GM21737 (cell line): Measurements from ENCODE around the gene KIF4A.
"Not testable (repeated sequence)": the region's sequence is repeated elsewhere in the genome, so short reads cannot be mapped to it uniquely, and the experiment has no call there.

Source experiments
- ATAC-seq: cut with Tn5 transposase; IDR thresholded peaks from one replicate; pipeline ENCODE4 v1.9.1; 2021; ENCODE audit warnings: mild to moderate bottlenecking, moderate library complexity; ENCODE audit not compliant: unreplicated experiment

Gene KIF4A

DNA sequence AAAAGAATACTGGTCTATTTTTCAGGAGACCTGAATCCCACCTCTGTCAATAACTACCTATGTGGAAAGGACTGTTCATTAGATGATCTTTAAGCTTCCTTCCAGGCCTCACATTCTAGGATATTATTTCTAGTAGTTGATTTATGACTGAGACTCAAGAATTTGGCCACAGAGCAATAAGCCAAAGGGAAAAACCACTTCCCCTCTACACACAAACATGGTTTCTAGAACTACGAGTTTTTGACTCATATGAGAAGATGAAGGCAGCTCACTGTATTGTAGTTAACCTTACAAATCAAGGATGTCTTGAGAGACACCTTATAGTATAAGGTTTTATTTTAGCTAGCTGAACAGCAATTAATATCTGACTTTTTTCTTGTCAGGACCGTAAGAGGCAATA is 96.3 kb downstream of the KIF4A start:
- no peak for ATAC-seq

DNA sequence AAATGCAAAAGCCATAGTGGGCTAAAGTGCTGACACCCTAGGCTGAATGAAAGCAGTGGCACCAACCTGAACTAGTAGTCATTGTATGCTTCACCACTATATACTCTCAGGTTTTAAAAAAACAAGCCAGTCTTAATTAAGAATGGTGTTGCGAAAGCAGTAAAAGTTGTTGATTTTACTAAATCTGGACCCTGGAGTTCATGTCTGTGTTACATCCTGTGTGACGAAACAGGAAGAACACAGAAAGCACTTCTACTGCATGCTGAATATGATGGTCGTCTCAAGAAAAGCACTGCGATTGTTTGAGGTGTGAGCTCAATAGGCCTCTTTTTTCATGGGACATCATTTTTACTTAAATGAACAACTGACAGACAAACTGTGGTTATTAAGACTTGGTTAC is 109.0 kb downstream of the KIF4A start:
- no peak for ATAC-seq

DNA sequence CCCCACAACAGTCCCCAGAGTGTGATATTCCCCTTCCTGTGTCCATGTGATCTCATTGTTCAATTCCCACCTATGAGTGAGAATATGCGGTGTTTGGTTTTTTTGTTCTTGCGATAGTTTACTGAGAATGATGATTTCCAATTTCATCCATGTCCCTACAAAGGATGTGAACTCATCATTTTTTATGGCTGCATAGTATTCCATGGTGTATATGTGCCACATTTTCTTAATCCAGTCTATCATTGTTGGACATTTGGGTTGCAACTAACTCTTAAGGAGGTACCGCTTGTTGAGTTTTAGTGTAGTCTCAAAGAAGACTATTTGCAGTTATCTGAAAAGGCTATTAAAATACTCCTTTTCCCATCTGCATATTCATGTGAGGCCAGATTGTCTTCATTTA is 110.3 kb downstream of the KIF4A start:
- ATAC-seq, result not testable (repeated sequence)

DNA sequence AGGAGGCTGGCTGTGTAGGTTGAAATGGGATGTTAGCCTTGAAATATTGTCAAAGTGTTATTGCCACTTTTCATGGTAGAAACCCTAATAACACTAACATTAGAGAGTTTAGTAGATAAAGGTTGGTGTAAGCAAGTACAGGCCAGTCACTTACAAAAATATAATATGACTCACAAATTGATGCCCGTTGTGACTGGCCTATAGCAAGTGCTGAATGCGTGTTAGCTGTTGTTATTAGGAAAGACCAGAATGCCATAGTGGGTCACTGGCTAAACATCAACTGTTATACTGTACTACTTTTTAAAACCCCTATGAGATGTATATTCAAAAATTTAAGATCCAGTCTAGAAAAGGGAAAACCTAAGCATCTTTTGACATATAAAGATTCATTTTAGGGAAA is 112.8 kb downstream of the KIF4A start:
- ATAC-seq, result no peak

DNA sequence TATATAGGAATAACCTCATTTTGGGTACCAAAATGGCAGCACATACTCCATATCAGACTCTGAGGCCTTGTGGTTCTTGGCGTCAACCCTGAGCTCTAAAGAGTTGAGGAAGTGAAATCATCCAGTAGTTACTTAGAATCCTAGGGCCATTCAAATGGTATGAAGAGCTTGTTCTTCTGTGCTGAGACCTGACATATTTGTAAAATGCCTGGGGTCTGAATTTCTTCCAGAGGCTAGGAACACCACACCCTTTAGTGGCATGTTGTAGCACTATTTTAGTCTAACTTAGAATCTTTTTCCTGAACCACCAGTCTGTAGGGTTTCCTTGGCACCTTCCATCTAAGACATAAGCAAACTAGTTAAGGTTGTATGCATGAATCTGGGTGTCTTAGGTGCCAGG is 115.1 kb downstream of the KIF4A start:
- ATAC-seq, result no peak

DNA sequence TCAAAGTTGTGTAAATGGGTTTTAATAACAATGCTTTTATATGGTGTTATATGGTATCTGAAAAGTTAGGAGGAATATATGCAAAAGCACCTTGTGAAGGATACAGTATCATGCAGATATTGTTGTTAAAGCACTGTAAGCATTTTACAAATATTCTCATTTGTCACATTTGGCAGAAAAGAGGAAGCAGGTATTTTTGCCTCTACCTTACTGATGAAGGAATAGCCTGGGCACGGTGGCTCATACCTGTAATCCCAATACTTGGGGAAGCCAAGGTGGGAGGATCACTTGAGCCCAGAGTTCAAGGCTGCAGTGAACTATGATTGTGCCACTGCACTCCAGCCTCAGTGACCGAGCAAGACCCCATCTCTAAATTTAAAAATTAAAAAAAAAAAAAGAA is 121.0 kb downstream of the KIF4A start:
- ATAC-seq, result no peak

DNA sequence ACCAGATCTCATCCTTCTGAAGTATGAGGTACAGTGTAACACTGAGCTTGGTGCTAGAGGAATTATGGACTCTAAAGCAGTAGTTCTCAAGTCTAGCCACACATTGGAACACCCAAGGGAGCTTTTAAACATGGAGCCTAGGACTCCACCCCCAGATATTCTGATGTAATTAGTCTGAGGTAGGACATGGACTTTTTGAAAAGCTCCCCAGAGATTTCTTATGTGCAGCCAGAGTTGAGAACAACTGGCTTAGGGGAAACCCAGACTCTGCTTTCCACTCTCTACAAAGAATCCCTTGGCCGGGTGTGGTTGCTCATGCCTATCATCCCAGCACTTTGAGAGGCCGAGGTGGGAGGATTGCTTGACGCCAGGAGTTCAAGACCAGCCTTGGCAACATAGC is 121.6 kb downstream of the KIF4A start:
- no peak for ATAC-seq

DNA sequence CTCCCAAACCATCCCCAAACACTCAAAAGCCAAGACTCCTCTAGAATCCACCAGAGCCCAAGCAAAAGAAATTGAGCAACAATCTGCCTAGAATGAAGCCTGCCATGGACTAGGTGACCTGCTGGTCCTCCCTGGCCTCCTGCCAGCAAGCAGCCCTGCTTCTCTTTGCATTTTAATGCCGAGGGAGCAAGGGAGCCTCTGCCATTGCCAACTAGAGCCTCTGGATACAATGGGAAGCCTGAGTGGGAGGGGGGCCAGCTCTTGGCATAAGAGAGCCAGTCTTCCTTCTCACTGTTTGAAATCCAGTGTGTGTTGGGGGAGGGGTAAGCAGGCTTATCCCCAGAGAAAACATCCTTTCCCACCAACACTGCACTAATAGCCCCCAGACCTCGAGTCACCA is 131.7 kb downstream of the KIF4A start:
- no peak for ATAC-seq

DNA sequence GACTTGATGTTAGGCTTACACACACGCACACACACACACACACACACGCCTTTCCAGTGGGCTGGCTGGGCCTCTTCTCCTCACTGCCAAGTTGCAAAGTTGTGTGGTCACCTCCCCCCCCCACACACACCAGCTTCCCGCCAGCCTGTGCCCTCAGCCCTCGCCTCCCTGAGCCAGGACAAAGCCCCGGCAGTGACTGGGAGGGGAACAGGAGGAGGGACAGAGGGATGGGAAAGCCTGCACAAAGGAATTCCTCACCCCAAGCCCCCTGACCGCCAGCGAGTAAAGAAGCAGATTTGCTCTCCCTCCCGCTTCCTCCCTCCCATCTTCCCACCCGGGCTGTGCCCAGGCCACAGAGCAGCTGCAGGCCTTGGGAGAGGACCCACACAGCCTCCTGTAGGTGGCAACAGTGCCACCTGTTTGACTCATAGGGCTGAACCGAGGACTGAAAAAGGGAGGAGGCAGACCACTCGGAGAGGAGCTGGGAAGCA is 133.0 kb downstream of the KIF4A start, which contains the start of gene GDPD2:
TSS of gene GDPD2 (plus strand) at position 464 of the 491 bp plus-strand sequence. CDS start 1,671 bp downstream, outside the sequence.
- no peak for ATAC-seq

DNA sequence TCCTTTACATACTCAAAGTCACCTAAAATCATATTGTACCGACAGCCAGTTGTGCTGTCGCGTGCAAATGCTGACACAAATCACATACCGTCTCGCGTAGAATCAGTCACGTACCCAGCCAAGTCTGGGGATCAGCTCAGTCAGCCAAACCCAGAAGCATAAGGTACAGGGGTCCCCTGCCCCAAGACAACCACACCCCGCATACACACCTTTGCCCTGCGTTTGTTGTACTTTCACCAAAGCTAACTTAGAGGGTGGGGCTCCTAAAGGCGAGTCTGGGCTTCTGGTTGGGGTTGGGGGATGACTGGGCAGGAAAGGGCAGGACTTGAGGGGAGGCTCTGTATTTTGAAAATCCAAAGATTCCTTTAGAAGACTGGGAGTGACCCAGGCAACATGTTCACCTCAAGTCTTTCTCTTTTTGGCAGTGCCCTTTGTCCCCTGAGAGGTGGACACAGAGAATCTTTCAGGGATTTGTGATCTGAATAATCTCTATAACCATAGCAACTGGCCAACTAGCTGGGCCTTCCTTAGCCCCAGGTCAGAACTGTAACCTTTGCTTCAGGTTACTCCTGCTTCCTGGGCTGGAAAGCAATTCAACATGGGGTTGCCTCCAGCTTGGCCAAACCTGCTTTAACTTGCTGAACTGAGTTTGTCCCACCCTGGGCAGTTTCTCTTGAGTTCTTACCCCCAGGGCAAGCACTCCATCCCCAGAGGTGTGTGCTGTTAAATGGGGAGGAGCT is 134.2 kb downstream of the KIF4A start:
- ATAC-seq, result no peak

DNA sequence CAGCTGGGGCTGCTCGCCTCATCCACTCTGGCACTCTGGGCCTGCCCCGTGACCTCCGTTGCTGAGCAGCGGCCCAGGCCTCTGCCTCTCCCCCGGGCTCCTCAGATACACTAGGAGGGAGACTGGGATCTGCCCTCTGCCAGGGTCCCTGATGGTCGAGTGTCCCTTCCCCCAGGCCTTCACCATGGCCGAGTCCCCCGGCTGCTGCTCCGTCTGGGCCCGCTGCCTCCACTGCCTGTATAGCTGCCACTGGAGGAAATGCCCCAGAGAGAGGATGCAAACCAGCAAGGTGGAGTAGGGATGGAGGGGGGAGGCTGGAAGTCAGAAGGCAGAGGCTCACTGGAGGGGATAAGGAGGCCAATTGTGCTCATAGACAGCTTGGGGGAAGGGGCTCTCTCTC is 134.9 kb downstream of the KIF4A start:
- ATAC-seq, result no peak

DNA sequence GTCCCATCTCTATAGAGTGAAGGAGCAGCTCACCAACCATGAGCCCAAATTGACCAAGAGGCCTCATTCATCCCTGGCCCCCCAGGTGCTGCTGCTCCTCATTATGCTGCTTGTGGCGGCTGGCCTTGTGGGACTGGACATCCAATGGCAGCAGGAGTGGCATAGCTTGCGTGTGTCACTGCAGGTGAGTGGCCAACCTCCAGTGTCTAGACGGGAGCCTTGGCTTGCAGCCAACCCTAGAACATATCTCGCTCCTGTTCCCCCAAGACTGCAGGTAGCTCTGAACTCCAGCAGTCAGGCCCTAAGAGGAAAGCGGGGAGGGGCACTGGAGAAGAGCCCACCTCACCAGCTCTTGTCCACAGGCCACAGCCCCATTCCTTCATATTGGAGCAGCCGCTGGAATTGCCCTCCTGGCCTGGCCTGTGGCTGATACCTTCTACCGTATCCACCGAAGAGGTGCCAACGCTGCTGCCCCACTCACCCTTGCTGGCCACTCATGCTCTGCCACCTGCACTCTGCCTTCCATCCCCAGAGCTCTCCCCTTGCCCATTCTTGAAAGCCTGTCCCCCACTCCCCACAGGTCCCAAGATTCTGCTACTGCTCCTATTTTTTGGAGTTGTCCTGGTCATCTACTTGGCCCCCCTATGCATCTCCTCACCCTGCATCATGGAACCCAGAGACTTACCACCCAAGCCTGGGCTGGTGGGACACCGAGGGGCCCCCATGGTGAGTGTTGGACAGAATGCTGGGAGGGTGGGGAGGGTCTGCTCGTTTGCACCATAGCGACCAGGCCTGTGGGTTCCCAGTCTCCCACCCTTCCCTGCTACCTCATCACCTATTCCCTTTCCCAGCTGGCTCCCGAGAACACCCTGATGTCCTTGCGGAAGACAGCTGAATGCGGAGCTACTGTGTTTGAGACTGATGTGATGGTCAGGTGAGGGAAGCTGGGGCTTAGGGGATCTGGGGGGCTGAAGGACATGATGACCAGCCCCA is 136.7 kb downstream of the KIF4A start:
- ATAC-seq, result no peak

DNA sequence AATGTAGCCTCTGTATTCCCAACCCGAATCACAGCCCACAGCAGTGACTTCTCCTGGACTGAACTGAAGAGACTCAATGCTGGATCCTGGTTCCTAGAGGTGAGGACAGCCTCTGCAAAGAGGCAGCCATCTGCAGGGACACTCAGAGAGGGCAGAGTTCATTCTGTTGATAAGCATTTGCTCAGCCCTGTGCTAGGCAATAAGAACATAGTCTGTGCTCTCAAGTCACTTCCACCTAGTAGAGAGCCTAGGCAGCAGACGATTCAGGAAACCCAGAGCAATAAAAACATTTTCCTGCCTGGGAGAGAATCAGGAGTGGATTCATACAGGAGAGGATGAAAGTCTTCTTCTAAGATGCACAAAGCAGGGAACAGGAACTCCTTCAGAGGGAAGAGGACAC is 137.5 kb downstream of the KIF4A start:
- no peak for ATAC-seq

DNA sequence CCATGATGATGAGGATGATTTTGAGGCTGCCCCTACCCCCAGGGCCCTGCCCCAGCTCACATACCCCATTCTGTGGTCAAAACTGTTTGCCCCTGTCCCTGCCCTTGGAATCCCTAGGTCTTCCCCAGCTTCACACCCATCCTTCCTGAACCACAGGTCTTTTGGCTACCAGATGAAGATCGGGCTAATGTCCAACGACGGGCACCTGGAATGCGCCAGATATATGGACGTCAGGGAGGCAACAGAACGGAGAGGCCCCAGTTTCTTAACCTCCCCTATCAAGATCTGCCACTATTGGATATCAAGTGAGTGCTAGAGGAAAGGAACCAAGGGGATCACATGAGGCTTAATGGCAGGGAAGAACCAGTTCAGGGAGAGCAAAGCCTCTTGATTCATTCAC is 139.9 kb downstream of the KIF4A start:
- no peak for ATAC-seq

DNA sequence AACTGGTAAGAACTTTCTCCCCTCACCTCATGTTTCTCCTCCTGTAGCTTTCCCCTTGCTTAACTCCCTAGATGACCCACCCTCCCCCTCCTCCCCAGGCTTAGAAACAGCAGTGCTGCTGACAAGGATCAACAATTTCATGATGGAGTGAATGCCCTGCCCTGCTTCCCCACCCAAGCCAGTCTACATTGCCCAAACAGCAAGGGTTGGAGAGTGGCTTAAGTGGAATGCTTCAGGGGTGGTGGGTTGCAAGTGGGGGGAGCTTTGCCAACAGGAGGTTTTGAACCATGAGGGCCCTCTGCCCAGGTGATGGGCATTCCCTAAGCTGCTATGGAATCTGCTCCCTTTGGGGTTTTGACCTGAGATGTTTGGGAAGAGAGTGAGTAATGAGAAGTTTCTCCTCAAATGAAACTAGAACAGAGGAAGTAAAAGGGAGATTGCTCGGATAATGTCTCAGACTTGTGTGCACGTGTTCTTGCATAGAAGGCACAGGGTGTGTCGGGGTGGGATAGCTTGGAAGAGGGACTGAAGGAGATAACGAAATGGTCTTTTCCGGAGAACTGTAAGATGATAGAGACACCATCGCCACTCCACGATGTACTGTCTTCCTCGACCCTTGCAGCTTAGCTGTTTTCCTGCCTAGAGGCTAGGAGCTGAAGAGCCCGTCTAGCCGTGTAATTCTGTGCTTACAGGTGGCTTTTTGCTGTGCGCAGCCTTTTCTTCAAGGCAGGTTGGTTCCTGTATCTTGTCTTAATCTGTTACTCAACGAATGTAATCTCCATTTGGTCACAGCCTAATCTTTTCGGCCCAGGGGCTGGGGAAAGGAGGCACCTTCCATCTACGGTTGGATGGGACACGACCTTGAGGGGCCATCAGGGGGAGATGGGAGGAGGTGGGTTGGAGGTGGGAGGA is 143.3 kb downstream of the KIF4A start:
- ATAC-seq, result no peak

DNA sequence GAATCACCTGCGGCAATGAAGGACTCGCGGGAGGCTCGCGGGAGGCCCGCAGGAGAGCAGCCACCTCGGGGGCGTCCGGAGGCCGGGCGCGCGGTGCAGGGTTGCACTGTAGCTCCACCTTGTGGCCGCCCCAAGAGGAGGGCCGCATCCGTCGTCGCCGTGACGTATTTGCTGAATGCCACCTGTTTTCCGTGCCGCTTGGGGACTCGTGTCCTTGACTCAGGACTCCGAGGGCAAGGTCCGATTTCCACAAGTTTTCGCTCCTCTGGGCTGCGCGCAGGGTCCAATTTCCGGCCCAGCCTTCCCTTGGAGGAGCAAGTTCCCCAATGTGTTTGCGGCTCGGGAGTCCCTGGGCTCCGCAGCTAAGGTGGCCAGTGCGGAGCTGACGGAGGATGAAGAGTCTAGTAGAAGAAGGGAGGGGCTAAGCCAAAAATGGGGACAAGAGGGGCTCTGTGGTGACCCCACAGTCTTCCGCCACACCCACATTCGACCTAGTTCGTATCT is 144.0 kb downstream of the KIF4A start:
- ATAC-seq, result peak; percentile 60

DNA sequence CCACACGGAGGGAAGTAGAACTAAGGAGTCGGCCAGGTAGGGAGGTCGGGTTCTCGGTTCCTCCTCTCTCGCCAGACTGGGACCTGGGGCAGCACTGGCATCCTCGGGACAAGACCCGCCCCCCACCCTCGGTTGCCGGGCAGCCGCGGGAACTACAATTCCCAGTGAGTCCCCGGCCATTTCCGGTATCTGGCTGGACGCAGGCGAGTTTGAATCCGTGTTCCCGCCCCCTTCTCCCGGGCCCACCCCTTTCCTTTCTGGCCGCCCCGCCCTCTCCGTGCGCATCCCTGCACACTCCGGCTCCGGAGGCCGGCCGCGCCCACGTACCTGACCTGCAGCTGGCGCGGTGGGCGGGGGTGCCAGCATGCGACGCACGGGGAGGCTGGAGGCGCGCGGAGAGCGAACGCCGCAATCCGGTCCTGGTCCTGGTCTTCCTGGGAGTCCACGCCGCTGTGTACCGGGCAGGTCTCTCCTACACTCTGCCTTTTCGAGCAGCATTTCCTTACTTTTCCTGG is 144.5 kb downstream of the KIF4A start:
- ATAC-seq, result peak; percentile 69

DNA sequence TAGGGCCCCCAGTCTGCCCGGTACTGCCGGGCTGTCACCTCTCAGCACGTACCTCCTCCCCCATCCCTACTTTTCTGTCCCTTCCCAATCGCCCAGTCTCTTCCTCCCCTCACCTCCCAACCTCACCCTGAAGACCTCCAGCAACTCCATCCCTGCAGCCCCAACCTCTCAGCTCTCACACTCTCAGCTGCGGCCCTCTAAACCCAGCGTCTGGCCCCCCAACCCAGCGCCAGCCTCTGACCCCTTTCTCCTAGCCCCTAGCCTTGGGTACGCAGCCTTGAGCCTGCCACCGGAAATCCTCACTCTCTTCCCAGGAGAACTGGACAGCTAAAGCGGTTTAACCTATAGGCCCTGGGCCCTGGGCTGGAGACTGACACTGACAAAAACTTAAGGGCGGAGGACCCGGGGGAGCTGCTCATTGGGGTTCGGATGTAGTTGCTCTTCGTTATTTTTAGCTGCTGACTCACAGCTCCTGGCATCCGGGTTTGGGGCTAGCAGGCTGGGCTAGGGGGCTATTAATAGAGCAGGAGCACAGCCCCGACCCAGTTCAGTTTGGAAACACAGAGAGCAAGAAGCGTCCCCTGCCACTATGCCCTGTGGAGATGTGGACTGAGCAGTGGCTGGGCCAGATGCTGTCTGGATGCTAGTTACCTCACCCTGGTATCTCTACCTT is 145.1 kb downstream of the KIF4A start:
- ATAC-seq, result no peak

DNA sequence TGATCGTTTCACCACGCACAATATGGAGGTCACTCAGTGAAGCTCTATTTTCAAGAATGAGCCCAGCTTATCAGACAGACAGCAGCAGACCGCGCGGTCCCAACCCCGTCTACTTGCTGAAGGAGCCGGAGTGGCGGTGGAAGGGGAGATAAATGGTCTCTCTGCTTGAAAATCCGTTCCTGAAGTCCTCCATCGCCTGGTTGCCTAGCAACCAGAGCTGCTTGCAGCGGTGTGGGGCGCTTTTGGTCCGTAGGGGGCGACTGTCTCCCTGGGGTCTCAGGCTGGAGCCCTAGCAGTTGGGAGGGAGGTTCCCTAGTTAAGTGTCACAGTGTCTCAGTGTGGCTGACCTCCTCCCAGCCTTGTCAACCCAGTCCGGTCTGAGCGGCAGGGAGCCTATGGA is 146.4 kb downstream of the KIF4A start:
- no peak for ATAC-seq

DNA sequence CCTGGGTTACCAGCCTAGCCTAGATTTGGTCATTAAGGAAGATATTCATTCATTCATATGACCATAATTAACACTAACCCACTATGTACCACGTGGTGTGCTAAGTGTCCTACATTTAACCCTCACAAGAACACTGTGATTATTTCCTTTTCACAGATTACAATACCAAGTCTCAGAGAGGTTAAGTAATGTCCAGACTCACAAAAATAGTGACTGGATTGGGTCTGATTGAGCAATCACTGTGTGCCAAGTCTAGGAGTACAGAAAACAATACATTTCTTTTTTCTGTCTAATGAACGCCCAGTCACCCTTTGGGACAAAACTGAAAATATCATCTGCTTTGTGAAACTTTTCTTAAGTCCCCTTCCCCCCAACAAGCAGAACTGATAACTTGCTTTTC is 147.1 kb downstream of the KIF4A start:
- no peak for ATAC-seq
